Activated CD4-positive, CD25-positive, alpha-beta regulatory T cell treated with anti-CD3 and anti-CD28 coated beads, Interleukin-2, amount 50 U/mL, for 16 hours (primary cell): ENCODE results near the gene SEZ6.
A peak's percentile ranks its signal among the peaks of the same experiment; 100 is the strongest.

Experiments used
- DNase-seq: peaks from one replicate; pipeline ENCODE4 v3.0.0-alpha.2; 2020; ENCODE audit warnings: low read depth, low spot score

SEZ6 gene

GRCh38 chr17:28954886-28955285, 50.9 kb downstream of the SEZ6 start:
- no peak for DNase-seq

- DNase-seq = no peak
These were observed 52.3 kb downstream of the SEZ6 start for GRCh38 chr17:28953444-28954118.

GRCh38 chr17:28951991-28952975, 53.5 kb downstream of the SEZ6 start:
- peak; percentile 94 for DNase-seq

DNA sequence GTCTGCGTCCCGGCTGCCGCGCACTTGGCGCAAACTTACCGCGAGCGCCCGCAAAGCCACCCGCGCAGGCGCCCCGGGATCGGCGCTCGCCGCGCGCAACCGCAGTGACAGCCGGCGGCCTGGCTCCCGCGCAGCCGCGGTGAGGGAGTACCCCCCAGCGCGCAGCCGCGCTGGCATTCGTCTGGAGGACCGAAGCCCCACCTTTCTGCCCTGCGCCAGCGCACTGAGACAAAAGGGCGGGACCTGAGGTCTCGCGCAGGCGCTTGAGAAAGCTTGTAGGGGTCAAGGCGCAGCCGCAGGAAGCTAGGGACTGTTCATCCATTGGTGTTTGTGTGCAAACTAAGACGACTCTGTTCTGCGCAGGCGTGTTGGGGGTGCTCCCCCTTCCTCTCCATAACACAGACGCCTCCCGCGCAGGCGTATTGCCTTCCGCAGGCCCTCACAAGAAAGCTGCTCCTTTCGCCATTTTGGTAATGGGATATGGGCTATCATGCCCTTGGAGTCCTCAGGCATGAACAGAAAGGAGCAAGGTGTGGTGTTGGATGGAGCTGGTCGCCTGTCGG, 54.3 kb downstream of the SEZ6 start, which contains the start of gene PHF12:
PHF12 (minus strand) TSS at position 91 of the 563 bp plus-strand sequence. CDS start 558 bp downstream, outside the sequence.
- DNase-seq = peak; percentile 100

GRCh38 chr17:28950752-28951427, 54.9 kb downstream of the SEZ6 start:
- peak; percentile 22 for DNase-seq

DNA sequence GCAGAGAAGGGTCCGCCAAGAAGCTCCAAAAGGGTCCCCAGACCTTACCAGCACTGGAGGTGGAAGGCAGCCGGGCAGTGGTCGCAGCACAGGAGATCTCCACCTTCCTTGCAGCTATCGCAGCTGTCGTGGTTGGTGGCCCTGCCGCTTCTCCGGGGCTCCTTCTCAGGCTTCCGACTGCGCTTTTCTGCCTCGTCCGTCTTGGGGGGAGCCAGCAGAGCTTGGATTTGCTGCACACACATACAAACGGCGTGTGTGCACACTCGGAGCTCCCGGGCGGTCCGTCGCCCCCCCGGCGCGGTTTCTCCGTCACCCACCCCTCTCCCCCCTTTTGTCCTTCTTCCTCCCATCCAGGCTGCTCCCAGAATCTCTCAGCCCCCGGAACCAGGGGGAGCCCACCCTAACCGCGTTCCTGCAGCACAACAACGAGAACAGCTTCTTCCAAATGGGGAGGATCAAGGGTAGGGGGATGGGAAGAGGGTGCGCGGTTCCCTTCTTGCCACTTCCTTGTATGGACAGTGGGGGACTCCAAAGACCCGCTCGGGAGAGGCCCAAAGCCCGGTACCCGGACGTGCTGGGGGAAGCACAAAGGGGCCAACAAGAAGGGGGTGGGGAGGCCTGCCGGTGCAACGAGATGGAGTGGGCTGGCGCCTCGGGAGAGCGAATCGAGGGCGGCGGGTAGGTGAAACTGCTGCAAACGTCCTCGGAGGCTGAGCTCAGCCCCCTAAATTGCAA, 55.6 kb downstream of the SEZ6 start:
- DNase-seq = no peak

- peak; percentile 21 for DNase-seq
These were observed 56.4 kb downstream of the SEZ6 start for GRCh38 chr17:28949185-28950016.

- DNase-seq = no peak
These were observed 57.0 kb downstream of the SEZ6 start for GRCh38 chr17:28948873-28949184.

DNA sequence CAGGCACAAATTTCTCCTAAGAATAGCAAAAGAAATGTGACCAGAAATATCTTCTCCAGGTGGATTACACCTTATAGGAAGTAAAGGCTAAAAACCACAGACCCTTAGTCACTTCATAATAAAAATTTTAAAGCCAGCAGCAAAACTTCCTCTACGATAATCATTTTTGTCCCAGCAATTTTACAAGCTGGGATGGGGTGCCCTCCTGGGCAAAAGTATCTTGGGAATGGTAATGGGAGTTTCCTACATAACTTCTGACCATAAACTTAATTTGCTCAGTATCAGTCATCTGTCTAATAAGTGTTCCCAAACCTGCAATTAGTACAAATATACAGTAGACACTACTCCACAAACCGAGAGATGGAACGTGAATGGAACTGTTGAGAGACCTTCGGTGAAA, 57.5 kb downstream of the SEZ6 start:
- DNase-seq = no peak

DNA sequence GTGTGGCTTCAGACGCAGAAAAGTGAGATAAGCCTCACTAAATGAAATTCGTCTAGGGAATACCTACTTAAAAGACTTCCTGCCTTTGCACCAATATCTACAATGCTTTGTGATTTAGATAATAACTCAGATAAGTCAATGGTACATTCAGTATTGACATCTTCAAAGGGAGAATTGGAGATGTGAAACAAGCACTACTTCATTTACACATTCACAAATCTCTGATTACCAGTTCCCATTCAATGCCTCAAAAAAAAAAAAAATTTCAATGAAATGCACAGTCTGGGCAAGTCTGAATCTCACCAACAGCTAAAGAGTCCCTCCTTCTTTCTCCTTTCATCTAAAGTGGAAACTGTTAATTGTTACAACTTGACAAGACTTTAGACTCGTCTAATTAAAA, 58.2 kb downstream of the SEZ6 start:
- DNase-seq = no peak

- DNase-seq = no peak
These were observed 59.6 kb downstream of the SEZ6 start for GRCh38 chr17:28946239-28946638.

DNA sequence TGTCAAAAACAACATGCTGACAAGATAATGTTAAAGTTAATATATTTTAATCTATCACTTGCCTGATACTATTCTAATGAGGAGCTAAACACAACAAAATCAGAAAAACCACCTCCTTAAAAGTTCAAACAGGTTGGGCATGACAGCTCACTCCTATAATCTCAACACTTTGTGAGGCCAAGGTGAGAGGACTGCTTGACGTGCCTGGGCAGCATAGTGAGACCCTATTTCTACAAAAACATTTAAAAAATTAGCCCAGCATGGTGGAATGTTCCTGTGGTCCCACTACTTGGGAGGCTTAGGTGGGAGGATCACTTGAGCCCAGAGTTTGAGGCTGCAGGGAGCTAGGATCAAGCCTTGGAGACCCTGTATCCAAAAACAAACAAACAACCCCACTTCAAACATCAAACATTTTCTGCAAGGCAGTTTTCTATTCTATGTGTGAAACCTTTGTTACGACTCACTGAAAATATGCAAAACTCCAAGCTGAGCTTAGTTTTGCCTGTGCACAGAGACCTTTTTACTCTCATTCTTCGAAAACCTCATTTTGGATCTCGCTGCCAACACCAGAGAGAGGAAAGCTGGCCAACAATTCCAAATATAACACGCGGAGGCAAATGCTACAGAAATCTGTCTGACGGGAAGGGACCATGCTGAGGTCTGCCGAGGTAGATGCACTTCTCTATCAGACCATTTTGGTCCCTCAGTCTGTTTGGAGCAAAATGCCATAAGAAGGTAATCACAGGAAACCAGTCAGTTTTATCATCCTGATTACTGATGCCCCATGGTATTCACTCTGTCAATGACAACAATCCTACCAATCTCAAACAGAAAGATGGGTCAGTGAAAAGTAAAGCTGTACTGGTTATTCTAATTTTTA, 60.7 kb downstream of the SEZ6 start:
- no peak for DNase-seq

- no peak for DNase-seq
These were observed 61.5 kb downstream of the SEZ6 start for GRCh38 chr17:28944343-28944742.

DNA sequence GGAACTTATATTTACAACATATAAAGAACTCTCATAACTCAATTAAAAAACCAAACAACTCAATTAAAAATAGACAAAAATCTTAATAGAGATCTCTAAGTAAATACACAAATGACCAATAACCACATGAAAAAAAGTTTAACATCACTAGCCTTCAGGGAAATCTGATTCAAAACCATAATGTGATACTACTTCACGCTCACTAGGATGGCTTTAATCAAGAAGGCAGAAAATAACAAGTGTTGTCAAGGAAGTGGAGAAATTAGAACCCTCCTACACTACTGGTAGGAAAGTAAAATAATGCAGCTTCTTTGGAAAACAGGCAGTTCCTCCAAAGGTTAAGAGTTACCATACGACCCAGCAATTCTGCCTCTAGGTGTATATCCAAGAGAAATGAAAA, 62.9 kb downstream of the SEZ6 start:
- no peak for DNase-seq

DNA sequence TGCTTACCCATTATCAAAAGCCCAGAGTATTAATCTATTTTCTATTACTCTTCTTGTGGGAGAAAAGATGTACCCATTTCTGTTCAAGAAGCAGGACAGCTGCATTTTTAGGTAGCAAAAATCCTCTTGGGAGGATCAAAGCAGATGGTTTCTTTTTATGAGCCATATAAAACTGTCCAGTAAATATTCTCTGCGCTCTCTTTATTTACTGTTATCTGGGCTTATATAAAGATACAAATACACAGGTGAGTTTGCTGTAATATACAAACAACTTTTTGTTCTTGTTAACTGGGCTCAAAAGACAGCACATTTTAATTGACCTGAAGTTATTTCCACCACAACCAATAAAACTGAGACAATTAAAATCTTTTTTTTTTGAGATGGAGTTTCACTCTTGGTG, 64.6 kb downstream of the SEZ6 start:
- no peak for DNase-seq

GRCh38 chr17:28940675-28941074, 65.2 kb downstream of the SEZ6 start:
- no peak for DNase-seq

GRCh38 chr17:28940142-28940541, 65.7 kb downstream of the SEZ6 start:
- no peak for DNase-seq

- no peak for DNase-seq
These were observed 67.3 kb downstream of the SEZ6 start for GRCh38 chr17:28938552-28938951.

DNA sequence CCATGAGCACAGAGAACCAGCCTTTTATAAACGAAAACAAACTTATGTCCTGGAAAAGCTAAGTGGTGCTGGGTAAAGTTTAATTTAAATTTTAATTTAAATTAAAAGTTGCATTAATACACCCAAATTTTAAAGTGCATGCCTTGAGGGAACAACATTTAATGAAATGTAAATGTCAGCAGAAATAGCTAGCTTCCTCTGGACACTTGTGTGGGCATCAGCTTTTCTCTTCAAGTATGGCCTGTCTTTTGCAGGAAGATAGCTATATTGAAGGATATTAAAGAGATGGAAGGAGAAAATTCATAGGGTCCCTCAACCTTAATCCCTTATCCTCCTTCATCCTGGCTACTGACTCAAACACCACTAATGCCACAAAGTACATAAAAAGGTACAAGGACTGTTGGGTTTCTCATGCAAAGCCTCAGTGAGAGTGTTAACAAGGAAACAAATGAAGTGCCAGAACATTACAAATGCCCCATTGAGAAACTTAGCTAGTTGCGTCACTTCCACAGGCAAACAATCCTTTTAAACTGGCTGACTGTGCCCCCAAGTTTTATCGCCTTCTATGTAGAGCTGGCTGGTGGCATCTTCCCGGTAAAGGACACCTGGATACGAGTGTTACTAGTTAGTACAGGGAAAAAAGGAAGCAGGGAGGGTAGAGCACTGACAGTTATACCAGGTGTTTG, 68.6 kb downstream of the SEZ6 start:
- no peak for DNase-seq
